HL-60/S4 treated with retinoic acid at 250 ng/mL for 4 days and 3 days (cell line): ENCODE measurements around the gene NFKBIE.
"Not testable (repeated sequence)": the region's sequence is repeated elsewhere in the genome, so short reads cannot be mapped to it uniquely, and the experiment has no call there.

Source experiments
- in situ Hi-C: fragments of 300-500 bp; cut with MboI; formaldehyde crosslinking; loops from 2 replicates; pipeline ENCODE4 v1.7.0; 2022; ENCODE audit warnings: low sequenced_read_pairs

Gene NFKBIE

GRCh38 chr6:44247338-44248302 lies 17.7 kb downstream of the NFKBIE start:
- in situ Hi-C loops: no loop called here

DNA sequence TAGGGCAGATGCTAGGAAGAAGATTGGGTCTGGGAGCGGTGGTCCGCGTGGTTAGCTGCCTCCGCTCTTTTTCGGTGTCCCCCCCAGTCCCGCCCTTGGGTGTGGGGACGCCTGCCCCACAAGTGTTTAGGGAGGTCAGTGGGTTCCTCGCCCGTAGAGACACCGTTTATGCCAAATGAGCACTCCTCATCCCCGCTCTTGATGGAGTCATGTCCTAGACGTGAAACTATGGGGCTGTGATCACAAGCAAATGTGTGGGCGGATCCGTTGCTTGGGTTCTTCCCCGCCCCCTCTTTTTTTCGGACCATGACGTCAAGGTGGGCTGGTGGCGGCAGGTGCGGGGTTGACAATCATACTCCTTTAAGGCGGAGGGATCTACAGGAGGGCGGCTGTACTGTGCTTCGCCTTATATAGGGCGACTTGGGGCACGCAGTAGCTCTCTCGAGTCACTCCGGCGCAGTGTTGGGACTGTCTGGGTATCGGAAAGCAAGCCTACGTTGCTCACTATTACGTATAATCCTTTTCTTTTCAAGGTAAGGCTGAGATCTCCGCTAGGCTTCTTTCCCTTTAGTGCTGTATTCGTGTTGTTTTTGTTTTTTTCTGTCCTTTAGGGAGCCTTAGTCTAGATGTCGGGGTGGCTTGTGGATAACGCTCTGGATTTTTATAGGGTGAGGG lies 18.6 kb downstream of the NFKBIE start, which contains the start of gene HSP90AB1:
Gene HSP90AB1 (plus strand): TSS at position 439 of the 675 bp plus-strand sequence. CDS start 1,529 bp downstream, outside the sequence.
- in situ Hi-C loops: no loop called here

GRCh38 chr6:44245912-44246662 lies 19.3 kb downstream of the NFKBIE start:
- in situ Hi-C loops: no loop called here

GRCh38 chr6:44245391-44245911 lies 19.9 kb downstream of the NFKBIE start:
- in situ Hi-C loops: no loop called here

DNA sequence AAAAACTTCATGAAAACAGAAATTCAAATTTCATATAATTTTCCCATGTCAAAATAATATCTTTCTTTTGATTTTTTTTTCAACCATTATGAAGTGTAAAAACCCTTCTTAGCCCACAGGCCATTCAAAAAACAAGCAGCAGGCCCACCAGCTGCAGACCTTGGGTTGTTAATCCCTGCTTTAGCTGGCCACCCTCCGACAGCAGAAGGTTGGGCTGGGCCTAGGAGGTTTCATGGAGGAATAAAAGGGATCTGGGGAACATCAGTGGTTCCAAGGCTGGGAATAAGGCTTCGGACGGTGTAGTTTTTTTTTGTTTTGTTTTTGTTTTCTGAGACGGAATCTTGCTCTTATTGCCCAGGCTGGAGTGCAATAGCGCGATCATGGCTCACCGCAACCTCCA lies 22.0 kb downstream of the NFKBIE start:
- in situ Hi-C loops: no loop called here

- in situ Hi-C loops: no loop called here
These were observed 26.5 kb downstream of the NFKBIE start for GRCh38 chr6:44238687-44239350.

DNA sequence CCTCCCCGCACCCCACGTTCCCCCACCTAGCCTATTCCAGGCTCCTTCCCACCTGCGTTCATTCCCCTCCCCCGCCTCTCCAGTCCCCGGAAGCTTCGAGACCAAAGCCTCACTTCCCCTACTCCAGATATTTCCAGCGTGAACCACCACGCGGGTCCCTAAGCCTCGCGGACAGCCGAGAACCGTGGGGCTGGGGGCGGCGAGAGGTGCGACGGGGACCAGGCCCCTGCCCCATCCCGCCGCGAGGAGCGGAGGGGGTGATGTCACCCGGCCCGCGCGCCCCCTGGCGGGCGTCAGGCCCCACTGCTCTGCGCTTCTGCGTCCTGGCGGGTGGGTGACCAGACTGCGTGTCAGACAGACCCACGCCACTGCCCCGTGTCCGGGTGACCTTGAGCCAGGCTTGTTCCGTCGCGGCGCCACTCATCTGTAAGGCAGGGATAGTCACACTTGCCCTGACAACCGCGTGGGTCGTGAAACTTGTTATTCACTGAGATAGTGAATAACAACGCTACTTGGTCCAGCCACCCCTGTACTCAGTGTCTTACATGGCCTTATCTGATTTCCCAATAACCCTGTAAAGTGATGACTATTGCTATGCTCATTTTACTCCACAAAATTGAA lies 27.4 kb downstream of the NFKBIE start:
- in situ Hi-C loops: no loop called here

GRCh38 chr6:44237021-44237812 lies 28.1 kb downstream of the NFKBIE start:
- in situ Hi-C loops: no loop called here

DNA sequence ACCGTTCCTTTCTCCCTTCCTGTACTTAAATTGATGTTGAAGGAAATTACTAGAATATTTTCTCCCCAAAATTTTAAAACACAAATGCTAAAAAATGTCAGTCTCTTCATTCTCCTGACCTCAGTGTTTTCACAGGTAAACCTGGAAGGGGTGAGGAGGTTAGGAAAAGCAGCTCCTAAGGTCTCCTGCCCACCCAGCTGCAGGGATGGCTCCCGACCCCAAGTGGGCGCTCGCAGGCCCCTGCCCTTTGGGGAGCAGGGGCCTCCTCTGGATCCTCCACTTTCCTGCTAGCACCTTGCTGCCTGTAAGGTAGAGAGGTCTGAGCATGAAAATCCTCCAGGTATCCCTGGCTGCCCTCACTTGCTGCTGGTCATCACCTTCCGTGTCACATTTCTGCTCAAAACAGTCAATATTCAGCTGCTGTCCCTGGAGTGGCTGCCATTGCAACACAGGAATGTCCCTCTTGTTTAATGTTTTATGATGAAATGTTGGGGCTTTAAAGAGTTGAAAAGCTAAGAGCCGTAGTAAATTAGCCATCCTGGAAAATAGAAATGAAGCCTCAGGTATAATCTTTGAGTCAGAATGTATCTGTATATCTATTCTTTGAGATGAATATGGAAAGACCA lies 29.3 kb downstream of the NFKBIE start:
- in situ Hi-C loops: no loop called here

- in situ Hi-C loops: no loop called here
These were observed 30.1 kb downstream of the NFKBIE start for GRCh38 chr6:44235269-44235668.

GRCh38 chr6:44234101-44235025 lies 31.0 kb downstream of the NFKBIE start:
- in situ Hi-C loops: no loop called here

DNA sequence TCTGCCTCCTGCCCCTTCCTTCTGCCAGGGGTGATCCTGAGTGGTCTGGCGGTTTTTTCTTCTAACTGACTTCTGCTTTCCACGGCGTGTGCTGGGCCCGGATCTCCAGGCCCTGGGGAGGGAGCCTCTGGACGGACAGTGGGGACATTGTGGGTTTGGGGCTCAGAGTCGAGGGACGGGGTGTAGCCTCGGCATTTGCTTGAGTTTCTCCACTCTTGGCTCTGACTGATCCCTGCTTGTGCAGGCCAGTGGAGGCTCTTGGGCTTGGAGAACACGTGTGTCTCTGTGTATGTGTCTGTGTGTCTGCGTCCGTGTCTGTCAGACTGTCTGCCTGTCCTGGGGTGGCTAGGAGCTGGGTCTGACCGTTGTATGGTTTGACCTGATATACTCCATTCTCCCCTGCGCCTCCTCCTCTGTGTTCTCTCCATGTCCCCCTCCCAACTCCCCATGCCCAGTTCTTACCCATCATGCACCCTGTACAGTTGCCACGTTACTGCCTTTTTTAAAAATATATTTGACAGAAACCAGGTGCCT lies 31.7 kb downstream of the NFKBIE start:
- in situ Hi-C loops: no loop called here

- in situ Hi-C loops: no loop called here
These were observed 32.4 kb downstream of the NFKBIE start for GRCh38 chr6:44232676-44233566.

GRCh38 chr6:44231426-44231825 lies 33.9 kb downstream of the NFKBIE start:
- in situ Hi-C loops: not testable (repeated sequence)

- in situ Hi-C loops: no loop called here
These were observed 35.2 kb downstream of the NFKBIE start for GRCh38 chr6:44230034-44230675.
